Measurements from ENCODE around the gene PBX3.
"Not testable (repeated sequence)": the region's sequence is repeated elsewhere in the genome, so short reads cannot be mapped to it uniquely, and the experiment has no call there.

Gene PBX3

GRCh38 chr9:125749287-125749935 lies 2.2 kb downstream of the PBX3 start:
- DNase-seq = no peak

DNA sequence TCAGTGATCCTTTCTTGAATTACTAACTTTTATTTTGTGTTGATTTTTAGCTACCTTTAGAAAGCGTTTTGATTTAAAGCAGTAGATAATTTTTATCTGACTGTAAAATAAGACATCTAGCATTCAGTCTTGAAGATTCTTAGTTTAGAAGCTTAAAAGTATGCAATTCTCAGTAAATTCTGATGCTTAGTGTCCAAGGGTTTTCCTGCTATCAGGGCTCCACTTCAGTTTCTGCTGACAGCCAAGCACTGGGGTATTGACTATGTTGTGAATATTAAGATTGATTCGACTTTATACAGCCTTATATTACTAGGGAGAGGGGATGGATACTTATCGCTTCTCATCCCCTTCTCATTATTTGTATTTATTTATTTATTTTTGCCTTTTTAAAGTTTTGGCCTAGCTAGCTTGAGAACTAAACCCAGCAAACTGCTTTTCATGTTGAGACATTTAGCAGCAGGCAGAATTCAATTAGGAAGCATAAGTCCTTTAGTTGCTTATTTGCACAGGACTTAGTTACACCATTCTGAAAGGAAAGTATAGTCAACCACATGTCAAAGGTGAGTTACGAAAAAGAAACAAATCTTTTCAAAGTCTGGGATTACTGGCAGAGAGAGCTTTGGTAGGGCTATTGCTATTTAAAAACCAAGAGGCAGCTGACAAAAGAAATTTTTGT lies 2.9 kb downstream of the PBX3 start:
- no peak for DNase-seq

DNA sequence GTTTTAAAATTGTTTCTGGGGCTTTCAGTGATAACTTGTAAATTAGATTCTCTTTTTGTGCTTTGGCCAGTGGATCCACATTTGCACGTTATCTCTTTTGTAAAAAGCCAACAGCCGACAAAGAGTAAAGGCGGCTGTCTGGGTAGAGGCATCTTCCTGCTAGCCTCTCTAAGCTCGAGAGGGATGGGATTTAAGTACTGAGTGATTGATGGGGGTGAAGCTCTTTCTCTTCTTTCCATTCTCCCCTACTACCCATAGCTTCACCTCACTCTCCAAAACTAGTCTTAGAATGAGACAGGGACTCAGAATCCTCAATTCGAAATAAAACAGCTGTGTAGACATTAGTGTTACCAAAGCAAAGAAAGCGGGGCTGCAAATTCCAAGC lies 3.4 kb downstream of the PBX3 start:
- DNase-seq = no peak

DNA sequence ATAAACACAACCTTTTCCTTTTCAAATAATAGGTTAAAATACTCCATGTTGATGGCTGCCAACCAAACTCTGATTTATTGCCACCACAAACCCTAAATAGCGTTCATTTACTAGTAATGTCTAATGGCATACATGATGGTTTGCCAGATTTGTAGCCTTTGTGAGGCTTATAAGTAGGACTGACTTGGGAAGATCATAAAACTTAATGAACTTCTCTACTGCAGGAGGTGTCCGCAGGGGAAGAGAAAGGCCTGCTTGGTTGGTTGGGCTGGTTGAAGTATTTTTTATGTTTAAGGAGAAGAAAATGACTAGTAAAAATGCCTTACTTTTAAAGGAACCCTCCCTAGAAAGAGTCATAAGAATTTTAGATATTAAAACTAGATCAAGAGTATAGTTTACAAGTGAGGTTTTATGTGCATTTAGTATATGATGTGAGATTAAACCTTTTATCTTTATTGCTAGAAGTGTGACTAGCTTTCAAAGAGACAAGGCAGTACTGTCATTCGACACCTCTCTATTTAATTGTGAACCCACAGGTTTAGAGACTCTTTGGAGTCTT lies 5.0 kb downstream of the PBX3 start:
- DNase-seq = no peak

- no peak for DNase-seq
Observed at GRCh38 chr9:125754096-125754495, 6.9 kb downstream of the PBX3 start.

- DNase-seq = no peak
Observed at GRCh38 chr9:125755340-125755739, 8.2 kb downstream of the PBX3 start.

DNA sequence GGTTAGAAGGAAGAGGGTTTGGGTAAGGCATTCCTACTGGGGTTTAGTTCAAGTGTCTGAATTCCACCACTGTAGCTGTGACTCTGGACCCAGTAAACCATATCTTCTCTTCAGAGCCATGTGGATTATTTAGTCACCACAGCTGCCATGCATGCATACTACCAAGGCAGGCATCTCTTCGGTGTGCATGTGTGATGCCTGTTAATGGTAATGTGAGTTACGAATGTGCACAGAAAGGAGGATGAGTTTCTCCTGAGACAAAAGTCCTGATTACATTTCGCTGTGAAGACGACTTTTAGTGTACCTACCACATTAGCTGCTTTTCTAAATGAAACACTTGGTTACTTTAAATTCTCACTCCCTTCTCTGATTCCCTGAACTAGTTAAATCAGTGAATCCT lies 9.3 kb downstream of the PBX3 start:
- no peak for DNase-seq

GRCh38 chr9:125757834-125758233 lies 10.7 kb downstream of the PBX3 start:
- no peak for DNase-seq

DNA sequence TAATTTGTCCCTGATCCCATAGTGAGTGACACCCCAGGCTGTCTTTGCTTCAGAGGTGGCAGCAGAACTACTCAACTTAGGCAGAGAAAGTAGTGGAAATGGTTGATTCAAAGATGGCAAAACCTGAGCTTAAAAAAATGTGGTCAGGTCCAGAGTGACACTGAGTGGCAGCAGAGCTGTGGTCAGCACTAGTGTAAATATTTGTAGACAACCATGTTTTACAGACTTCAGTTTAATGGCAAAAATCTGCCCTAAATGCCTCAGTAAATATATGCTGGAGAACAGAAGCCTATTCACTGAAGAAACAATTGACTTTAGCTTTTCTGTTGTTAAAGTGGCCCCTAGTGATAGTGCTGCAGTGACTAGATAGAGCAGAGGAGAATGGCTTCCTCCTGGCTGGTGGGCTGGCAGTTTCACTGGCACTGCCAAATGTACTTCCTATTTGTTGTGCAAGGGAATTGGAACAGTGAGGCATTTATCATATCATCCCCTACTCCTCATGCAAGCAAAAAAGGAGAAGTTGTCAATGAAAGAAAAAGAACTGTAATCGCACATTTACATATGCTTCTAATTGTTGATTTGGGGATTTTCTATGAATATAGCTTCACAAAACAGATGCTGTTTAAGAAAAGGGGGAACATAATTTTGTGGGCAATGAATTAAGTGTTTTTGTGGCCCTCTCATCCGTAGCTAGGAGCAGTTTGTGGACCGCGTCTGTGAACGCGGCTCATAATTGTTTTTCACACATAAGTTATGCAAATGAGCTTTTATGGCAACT lies 12.0 kb downstream of the PBX3 start:
- DNase-seq = no peak

- no peak for DNase-seq
Observed at GRCh38 chr9:125759764-125760129, 12.6 kb downstream of the PBX3 start.

DNA sequence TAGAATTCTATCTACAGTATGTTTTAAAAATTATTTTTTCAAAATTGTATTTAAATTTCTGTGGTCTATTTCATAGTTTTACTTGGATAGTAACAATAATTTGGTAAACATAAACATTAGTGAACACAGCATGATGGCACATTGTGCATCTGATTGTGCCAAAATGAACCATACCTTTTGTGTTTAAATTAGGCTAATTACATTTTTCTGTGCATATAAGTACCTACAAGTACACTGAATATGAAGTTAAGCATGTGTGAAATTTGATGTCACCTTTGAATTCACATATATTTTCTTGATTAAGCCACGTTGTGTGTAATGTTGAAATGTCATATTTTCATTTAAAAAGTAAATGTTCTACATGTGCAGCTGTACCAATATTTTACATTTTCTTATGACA lies 13.4 kb downstream of the PBX3 start:
- DNase-seq = no peak

DNA sequence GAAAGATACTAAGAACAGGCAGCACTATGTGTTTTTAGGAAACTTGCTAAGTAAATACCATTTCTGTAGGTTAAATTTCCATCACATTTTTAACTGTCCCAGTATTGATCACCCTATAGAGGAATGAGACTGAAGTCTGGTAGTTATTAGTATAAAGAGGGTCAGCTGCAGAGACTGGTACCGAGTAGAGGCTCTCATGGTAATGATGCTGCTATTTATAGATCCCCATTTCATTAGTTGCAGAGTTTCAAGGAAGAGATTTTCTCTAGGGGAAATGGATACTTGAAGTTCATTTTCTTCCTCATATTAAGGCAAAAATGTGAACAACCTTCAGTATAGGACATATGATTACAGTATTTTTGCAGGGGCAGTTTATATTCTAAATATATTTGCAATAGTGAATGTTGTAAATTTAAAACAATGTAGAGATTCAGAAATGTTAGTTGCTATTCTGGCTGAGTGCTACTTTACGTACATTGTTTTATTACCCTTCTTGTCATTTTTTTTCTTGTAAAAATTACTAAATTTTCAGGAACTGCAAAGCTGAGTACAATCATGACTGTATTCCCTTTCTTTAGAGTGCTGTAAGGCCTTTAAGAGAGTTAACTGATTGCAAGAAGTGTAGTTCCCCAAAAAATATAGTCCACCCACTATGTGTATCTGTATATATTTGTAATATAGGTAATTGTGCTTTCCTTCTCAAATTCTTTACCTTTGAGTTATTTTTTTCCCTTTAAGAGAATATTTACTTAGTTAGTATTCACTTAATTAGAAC lies 14.7 kb downstream of the PBX3 start:
- DNase-seq = no peak

DNA sequence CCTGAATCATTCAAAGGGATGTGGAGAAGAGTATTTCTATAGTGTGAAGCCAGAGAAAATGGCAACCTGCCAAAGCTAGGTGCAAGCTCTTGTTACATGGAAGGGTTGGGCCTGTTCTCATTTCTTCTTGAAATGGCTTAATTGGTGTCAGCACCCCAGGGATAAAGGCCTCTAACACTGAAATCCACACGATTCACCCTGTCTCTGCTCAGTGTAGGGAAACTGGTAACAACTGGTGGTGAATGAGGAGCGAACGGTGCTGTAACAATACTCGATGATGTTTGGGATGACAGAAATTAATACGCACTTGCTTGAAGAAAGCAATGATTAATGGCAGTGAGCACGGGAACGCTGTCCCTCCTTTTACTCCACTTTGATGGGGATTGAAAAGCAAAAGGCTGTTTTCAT lies 16.2 kb downstream of the PBX3 start:
- DNase-seq = no peak

- no peak for DNase-seq
Observed at GRCh38 chr9:125764198-125764597, 17.0 kb downstream of the PBX3 start.

- no peak for DNase-seq
Observed at GRCh38 chr9:125766468-125767221, 19.5 kb downstream of the PBX3 start.

DNA sequence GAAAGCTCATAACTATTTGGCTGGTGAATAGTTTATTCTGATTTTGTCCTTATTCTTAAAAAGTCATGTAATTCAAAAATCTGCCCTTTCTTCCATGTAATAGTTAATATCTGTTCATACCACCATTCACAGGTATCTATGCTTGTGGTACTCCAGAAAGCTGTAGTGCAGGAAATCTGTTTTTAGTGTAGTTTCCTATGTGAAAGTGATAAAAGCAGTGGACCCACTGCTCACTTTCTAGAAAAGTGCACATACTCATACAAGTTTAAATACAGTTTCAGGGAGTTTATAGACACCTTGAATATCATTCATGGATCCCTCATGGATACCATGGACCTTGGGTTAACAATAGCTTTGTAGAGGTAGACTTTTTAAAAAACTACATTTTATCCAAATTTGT lies 20.2 kb downstream of the PBX3 start:
- no peak for DNase-seq

DNA sequence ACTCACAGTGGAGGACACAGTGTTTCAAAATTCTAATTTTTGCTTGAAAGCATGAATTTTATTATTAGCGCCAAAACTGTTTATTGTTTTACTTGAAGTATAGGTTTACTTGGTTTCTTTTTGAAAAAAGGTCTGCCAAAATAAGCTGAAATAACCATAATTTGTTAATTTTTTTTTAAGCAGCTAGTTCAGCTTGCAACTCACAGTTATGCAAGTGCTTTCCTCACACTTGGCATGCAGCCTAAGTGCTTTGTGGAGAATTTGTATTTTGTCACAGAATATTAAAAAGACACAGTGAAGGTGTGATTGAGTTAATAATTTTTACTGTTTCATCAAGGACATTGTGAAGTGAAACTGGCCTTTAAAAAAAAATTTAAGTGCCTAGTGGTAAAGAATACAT lies 21.6 kb downstream of the PBX3 start:
- no peak for DNase-seq

DNA sequence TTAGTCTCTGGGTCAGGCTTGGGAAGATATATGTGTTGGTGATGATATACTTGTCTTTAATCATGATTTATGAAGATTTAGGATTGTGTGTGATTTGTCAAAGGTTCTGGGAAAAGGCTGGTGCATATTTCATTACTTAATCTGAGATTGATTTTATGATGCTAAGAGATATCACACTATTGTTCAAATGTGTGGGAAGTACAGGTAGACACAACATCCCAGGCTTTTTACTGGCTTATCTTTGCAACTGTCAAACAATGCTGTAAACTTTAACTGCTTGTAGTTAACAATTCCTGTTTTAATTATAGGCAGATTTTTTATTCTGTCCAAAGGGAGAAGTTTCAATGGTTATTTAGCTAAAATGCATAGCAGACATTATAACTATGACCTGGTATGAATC lies 23.9 kb downstream of the PBX3 start:
- DNase-seq = no peak

GRCh38 chr9:125772740-125773139 lies 25.6 kb downstream of the PBX3 start:
- DNase-seq = no peak

DNA sequence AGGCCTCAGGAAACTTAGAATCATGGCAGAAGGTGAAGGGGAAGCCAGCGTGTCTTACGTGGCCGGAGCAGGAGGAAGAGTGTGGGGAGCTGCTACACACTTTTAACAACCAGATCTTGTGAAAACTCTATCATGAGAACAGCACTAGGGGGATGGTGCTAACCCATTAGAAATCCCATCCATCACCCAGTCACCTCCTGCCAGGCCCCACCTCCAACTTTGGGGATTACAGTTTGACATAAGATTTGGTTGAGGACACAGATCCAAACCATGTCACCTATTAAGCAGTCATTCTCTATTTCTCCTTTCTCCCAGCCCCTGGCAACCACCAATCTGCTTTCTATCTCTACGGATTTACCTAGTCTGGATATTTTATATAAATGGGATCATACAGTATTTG lies 26.9 kb downstream of the PBX3 start:
- no peak for DNase-seq

GRCh38 chr9:125776789-125777188 lies 29.6 kb downstream of the PBX3 start:
- not testable (repeated sequence) for DNase-seq

- DNase-seq = not testable (repeated sequence)
Observed at GRCh38 chr9:125778538-125779219, 31.5 kb downstream of the PBX3 start.
